ENCODE data around the gene SPTBN2.

- TF ChIP-seq, protein P1, sequence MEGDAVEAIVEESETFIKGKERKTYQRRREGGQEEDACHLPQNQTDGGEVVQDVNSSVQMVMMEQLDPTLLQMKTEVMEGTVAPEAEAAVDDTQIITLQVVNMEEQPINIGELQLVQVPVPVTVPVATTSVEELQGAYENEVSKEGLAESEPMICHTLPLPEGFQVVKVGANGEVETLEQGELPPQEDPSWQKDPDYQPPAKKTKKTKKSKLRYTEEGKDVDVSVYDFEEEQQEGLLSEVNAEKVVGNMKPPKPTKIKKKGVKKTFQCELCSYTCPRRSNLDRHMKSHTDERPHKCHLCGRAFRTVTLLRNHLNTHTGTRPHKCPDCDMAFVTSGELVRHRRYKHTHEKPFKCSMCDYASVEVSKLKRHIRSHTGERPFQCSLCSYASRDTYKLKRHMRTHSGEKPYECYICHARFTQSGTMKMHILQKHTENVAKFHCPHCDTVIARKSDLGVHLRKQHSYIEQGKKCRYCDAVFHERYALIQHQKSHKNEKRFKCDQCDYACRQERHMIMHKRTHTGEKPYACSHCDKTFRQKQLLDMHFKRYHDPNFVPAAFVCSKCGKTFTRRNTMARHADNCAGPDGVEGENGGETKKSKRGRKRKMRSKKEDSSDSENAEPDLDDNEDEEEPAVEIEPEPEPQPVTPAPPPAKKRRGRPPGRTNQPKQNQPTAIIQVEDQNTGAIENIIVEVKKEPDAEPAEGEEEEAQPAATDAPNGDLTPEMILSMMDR (IDR thresholded peaks at IDR 0.05; ENCODE audit: borderline replicate concordance, extremely low read depth, low read length, poor library complexity, severe bottlenecking) = no peak
- TF ChIP-seq EZH2 (IDR thresholded peaks at IDR 0.05; ENCODE audit: borderline replicate concordance, low read depth, low read length, severe bottlenecking) = no peak
Observed at GRCh38 chr11:66728693-66729385, at the start of gene SPTBN2.
